ENCODE measurements around the gene FEZ2. TPM values are rescaled to one million over a fixed set of nuclear protein-coding genes. Genes with fewer than 3 reads are reported as not detected.

Gene FEZ2
- total and polyA plus RNA-seq, 2 of the 8 experiments (the other 6 are each of a cell fraction or from before 2014, with no cell fraction given): 7.5 to 16.4 TPM

- DNase-seq (ENCODE audit: low read depth in 1 of 2, low spot score in 2 of 2): no peak
- Histone ChIP-seq H3K79me1 (ENCODE audit: low read depth, low read length) (no peaks in the 10 kb centered on the region), H3K9me3 (ENCODE audit: insufficient read depth in 2 of 2, low read depth in 1 of 2, low read length in 1 of 2) (no peaks in the 10 kb centered on the region), H2AFZ (ENCODE audit: low read length) (no peak overlapping the region), H2BK120ac (replicated peaks; ENCODE audit: low read depth, low read length) (no peak overlapping the region), H2BK15ac (ENCODE audit: low read length) (no peak overlapping the region), H2AK5ac (ENCODE audit: low read depth, low read length) (no peak overlapping the region), H3K56ac (replicated peaks; ENCODE audit: insufficient read length, low read depth, low read length) (no peak overlapping the region), H4K8ac (ENCODE audit: extremely low read depth, insufficient read depth, low read length) (no peak overlapping the region), H3K4me2 (ENCODE audit: insufficient read depth in 1 of 2, low read depth in 2 of 2, low read length in 2 of 2) (no peak overlapping the region), H3K23me2 (ENCODE audit: low read depth, low read length) (no peaks in the 10 kb centered on the region), H2BK12ac (ENCODE audit: low read depth, low read length) (no peak overlapping the region), H3K4me3 (ENCODE audit: extremely low read depth in 1 of 4, insufficient read depth in 2 of 4, low read depth in 3 of 4, low read length in 4 of 4) (no peak overlapping the region), H3K14ac (ENCODE audit: insufficient read length) (no peak overlapping the region), H3K4me1 (replicated peaks in 1 of 4; ENCODE audit: control insufficient read depth in 3 of 4, insufficient read depth in 4 of 4, low read length in 3 of 4) (peaks cover 0 to 4% (median 0%) of the 10 kb centered on the region in 4 experiments; a peak in 1 of 7 replicates), H2BK5ac (ENCODE audit: low read depth, low read length) (no peak overlapping the region), H3K36me3 (ENCODE audit: control insufficient read depth in 2 of 4, insufficient read depth in 4 of 4, low read length in 3 of 4) (peaks cover 11 to 52% (median 34%) of the 10 kb centered on the region in 4 experiments; a peak in 7 of 8 replicates), H3K23ac (ENCODE audit: insufficient read length) (no peak overlapping the region), H2BK20ac (ENCODE audit: low read length) (no peak overlapping the region), H3K9ac (replicated peaks in 1 of 4; ENCODE audit: extremely low read depth in 1 of 4, low read depth in 3 of 4, low read length in 3 of 4) (no peak overlapping the region), H3K18ac (ENCODE audit: extremely low read depth, low read length) (no peak overlapping the region), H4K91ac (replicated peaks; ENCODE audit: insufficient read length, low read length) (no peak overlapping the region), H3K27ac (ENCODE audit: low read depth, low read length) (no peak overlapping the region), H3K4ac (replicated peaks; ENCODE audit: insufficient read length, low read depth, low read length) (no peak overlapping the region), H4K5ac (ENCODE audit: insufficient read length, low read depth, low read length) (no peak overlapping the region), H3K27me3 (replicated peaks in 1 of 4; ENCODE audit: control insufficient read depth in 3 of 4, extremely low read depth in 1 of 4, insufficient read depth in 3 of 4, low read length in 3 of 4) (no peaks in the 10 kb centered on the region), H3K79me2 (ENCODE audit: control insufficient read depth in 1 of 2, insufficient read depth in 2 of 2, low read length in 2 of 2) (no peaks in the 10 kb centered on the region), H4K20me1 (replicated peaks in 1 of 2; ENCODE audit: control insufficient read depth in 1 of 2, insufficient read depth in 2 of 2, low read length in 2 of 2) (no peaks in the 10 kb centered on the region)
- no peak for FAIRE-seq
- CTCF ChIA-PET (ENCODE audit: partially characterized antibody): interaction anchor here (0.6 to 2.1 kb wide), 9 partner anchors 8 to 523 kb away, joined by 3 to 6 read pairs (median 4); no protein-coding TSS in a partner anchor
- POLR2A ChIA-PET (ENCODE audit: partially characterized antibody): interaction anchor here (1.1 kb wide), 1 partner anchor 158 kb away, joined by 3 read pairs; no protein-coding TSS in a partner anchor
- WGBS, 2 experiments (ENCODE audit: extremely low coverage in 1 of 2, insufficient coverage in 1 of 2, insufficient read length in 1 of 2, insufficient replicate concordance in 2 of 2, low coverage in 1 of 2, low lambda C conversion rate in 2 of 2, missing lambda C conversion rate in 1 of 2): 95% methylated on average over 3 of the region's 3 CpGs; no CpG with 5 or more reads in 1 of the 2 experiments
- TF ChIP-seq SP4 (IDR thresholded peaks at IDR 0.05; ENCODE audit: low read length): no peak
- TF ChIP-seq TAF7 (optimal IDR thresholded peaks at IDR 0.05; ENCODE audit: borderline replicate concordance, low read depth, low read length): no peak
- TF ChIP-seq CBX8 (IDR thresholded peaks at IDR 0.05; ENCODE audit: borderline replicate concordance, low read depth, low read length): no peak
- TF ChIP-seq E2F6 (IDR thresholded peaks at IDR 0.05): no peak
- no peak for TF ChIP-seq GABPA (IDR thresholded peaks at IDR 0.05; ENCODE audit: borderline replicate concordance, insufficient read depth, low read length)
- TF ChIP-seq RAD21 (IDR thresholded peaks at IDR 0.05 in 1 of 2, conservative IDR thresholded peaks at IDR 0.05 in 1 of 2; ENCODE audit: low read depth in 2 of 2, low read length in 2 of 2): no peak
- TF ChIP-seq ATF2 (IDR thresholded peaks at IDR 0.05; ENCODE audit: low read length): no peak
- TF ChIP-seq CEBPB (IDR thresholded peaks at IDR 0.05; ENCODE audit: low read depth, low read length): no peak
- TF ChIP-seq MAFK (IDR thresholded peaks at IDR 0.05; ENCODE audit: low read depth, low read length): no peak
These were observed 85.3 kb downstream of the FEZ2 start for GRCh38 chr2:36512705-36513104.
